SK-N-SH (cell line): ENCODE data around the gene SPIRE1. TPM values are rescaled to one million over a fixed set of nuclear protein-coding genes. Genes with fewer than 3 reads are reported as not detected.

ENCODE experiments used
- CTCF ChIA-PET: fragments of 300-600, 350-600 bp; formaldehyde crosslinking; extraction: SDS; loops from one replicate; lab custom pipeline; 2021; lab: Yijun Ruan, JAX
- POLR2A ChIA-PET: fragments of 350-600 bp; sonication (Branson Sonifier 250); formaldehyde crosslinking; extraction: SDS; loops from one replicate; lab custom pipeline; 2020; ENCODE audit warnings: antibody characterized with exemption, inconsistent platforms; lab: Yijun Ruan, JAX
- DNase-seq: peaks from one replicate; pipeline ENCODE4 v3.0.0; 2012
- H2AFZ ChIP-seq: fragments of 200-600 bp; sonication (generic); 2 replicates; pipeline ENCODE4 v1.8.1; 2016; ENCODE audit warnings: antibody characterized with exemption, mild to moderate bottlenecking, low read depth
- H3F3A ChIP-seq: fragments of 200-600 bp; sonication (generic); replicated peaks from 2 replicates; pipeline ENCODE3; 2016; ENCODE audit warnings: antibody characterized with exemption, mild to moderate bottlenecking; ENCODE audit not compliant: insufficient read depth
- H3K27ac ChIP-seq, 2 experiments: fragments of 200-500 bp in 1 of 2; fragments of 200-600 bp in 1 of 2; sonication (Bioruptor generic) in 1 of 2; sonication (generic), shearing (Covaris generic) in 1 of 2; 2 replicates each; pipeline versions ENCODE4 v1.5.1 to v1.6.1; 2014 to 2016; ENCODE audit warnings: low read depth in 2 of 2, inconsistent platforms in 1 of 2, low read length in 1 of 2, mild to moderate bottlenecking in 1 of 2, mixed read lengths in 1 of 2
- H3K27me3 ChIP-seq: fragments of 200-600 bp; sonication (generic), shearing (Covaris generic); 2 replicates; pipeline ENCODE4 v1.6.1; 2016; ENCODE audit warnings: mixed run types; ENCODE audit not compliant: insufficient read depth
- H3K36me3 ChIP-seq, 2 experiments: fragments of 200-500 bp in 1 of 2; fragments of 200-600 bp in 1 of 2; sonication (Bioruptor generic) in 1 of 2; sonication (generic) in 1 of 2; replicated peaks in 1 of 2; 2 replicates each; pipeline versions ENCODE3 to v1.5.1; 2014 to 2016; ENCODE audit warnings: low read length in 1 of 2, mild to moderate bottlenecking in 1 of 2; ENCODE audit not compliant: insufficient read depth in 2 of 2, control insufficient read depth in 1 of 2
- H3K4me1 ChIP-seq, 2 experiments: fragments of 200-500 bp in 1 of 2; fragments of 200-600 bp in 1 of 2; sonication (Bioruptor generic) in 1 of 2; sonication (generic), shearing (Covaris generic) in 1 of 2; 2 replicates each; pipeline versions ENCODE4 v1.5.1 to v1.6.1; 2014 to 2016; ENCODE audit warnings: low read depth in 1 of 2, low read length in 1 of 2, mixed run types in 1 of 2; ENCODE audit not compliant: insufficient read depth in 2 of 2, control insufficient read depth in 1 of 2
- H3K4me2 ChIP-seq: fragments of 200-600 bp; sonication (generic), shearing (Covaris generic); 2 replicates; pipeline ENCODE4 v1.6.1; 2017; ENCODE audit warnings: mixed run types
- H3K4me3 ChIP-seq, 2 experiments: fragments of 200-500 bp in 1 of 2; fragments of 200-600 bp in 1 of 2; sonication (Bioruptor generic) in 1 of 2; sonication (generic), shearing (Covaris generic) in 1 of 2; 2 replicates each; pipeline versions ENCODE4 v1.5.1 to v1.8.1; 2014 to 2016; ENCODE audit warnings: low read depth in 2 of 2, inconsistent platforms in 1 of 2, low read length in 1 of 2, mild to moderate bottlenecking in 1 of 2, mixed read lengths in 1 of 2, moderate library complexity in 1 of 2
- H3K79me2 ChIP-seq: fragments of 200-600 bp; sonication (generic); 2 replicates; pipeline ENCODE4 v1.8.1; 2017; ENCODE audit warnings: mild to moderate bottlenecking; ENCODE audit not compliant: insufficient read depth
- H3K9ac ChIP-seq: fragments of 200-600 bp; sonication (generic); 2 replicates; pipeline ENCODE4 v1.6.1; 2017; ENCODE audit warnings: mixed run types
- H3K9me2 ChIP-seq: fragments of 200-600 bp; sonication (generic); 2 replicates; pipeline ENCODE4 v1.6.1; 2017; ENCODE audit warnings: mixed run types
- H3K9me3 ChIP-seq: fragments of 200-600 bp; sonication (generic); 2 replicates; pipeline ENCODE4 v1.6.1; 2017; ENCODE audit warnings: mixed run types, mild to moderate bottlenecking, moderate library complexity
- H4K20me1 ChIP-seq: fragments of 200-600 bp; sonication (generic); 2 replicates; pipeline ENCODE4 v1.6.1; 2017; ENCODE audit warnings: mild to moderate bottlenecking, mixed run types; ENCODE audit not compliant: insufficient read depth
- ELF1 ChIP-seq: IDR thresholded peaks from 2 replicates; pipeline ENCODE4 v1.4.0; 2012
- EP300 ChIP-seq, 2 experiments: IDR thresholded peaks; 2 replicates each; pipeline versions ENCODE4 v1.4.0 to v1.6.1; 2012; ENCODE audit warnings: borderline replicate concordance in 1 of 2, low read depth in 1 of 2, low read length in 1 of 2
- FOSL2 ChIP-seq: IDR thresholded peaks from 2 replicates; pipeline ENCODE4 v1.4.0; 2012; ENCODE audit warnings: low read depth, mild to moderate bottlenecking, moderate library complexity, borderline replicate concordance
- FOXM1 ChIP-seq: IDR thresholded peaks from 2 replicates; pipeline ENCODE4 v1.4.0; 2012; ENCODE audit warnings: low read depth, mild to moderate bottlenecking
- GABPA ChIP-seq: IDR thresholded peaks from 2 replicates; pipeline ENCODE4 v1.4.0; 2012; ENCODE audit warnings: low read depth, mild to moderate bottlenecking
- GATA2 ChIP-seq: sonication (generic); formaldehyde crosslinking; IDR thresholded peaks from 2 replicates; pipeline ENCODE4 v1.5.0; 2020; ENCODE audit warnings: mild to moderate bottlenecking, missing genetic modification reagents
- JUND ChIP-seq: IDR thresholded peaks from 2 replicates; pipeline ENCODE4 v1.4.0; 2012
- RCOR1 ChIP-seq: fragments of 150-350 bp; IDR thresholded peaks from 2 replicates; pipeline ENCODE4 v1.6.1; 2017; ENCODE audit warnings: antibody characterized with exemption, low read length
- RXRA ChIP-seq: IDR thresholded peaks from 2 replicates; pipeline ENCODE4 v1.4.0; 2012; ENCODE audit warnings: low read depth, mild to moderate bottlenecking, borderline replicate concordance
- SIN3A ChIP-seq: IDR thresholded peaks from 2 replicates; pipeline ENCODE4 v1.6.1; 2012; ENCODE audit warnings: low read depth, mild to moderate bottlenecking, low read length, moderate library complexity, borderline replicate concordance
- SMC3 ChIP-seq: IDR thresholded peaks from 2 replicates; pipeline ENCODE4 v1.6.1; 2012; ENCODE audit warnings: low read depth, low read length, improper control_type of control experiment
- TAF1 ChIP-seq: IDR thresholded peaks from 2 replicates; pipeline ENCODE4 v1.6.1; 2012; ENCODE audit warnings: low read depth, mild to moderate bottlenecking, low read length, moderate library complexity, borderline replicate concordance
- TEAD4 ChIP-seq: IDR thresholded peaks from 2 replicates; pipeline ENCODE4 v1.4.0; 2012; ENCODE audit warnings: mild to moderate bottlenecking, borderline replicate concordance; ENCODE audit not compliant: insufficient read depth
- USF1 ChIP-seq: IDR thresholded peaks from 2 replicates; pipeline ENCODE4 v1.4.0; 2012; ENCODE audit warnings: low read depth, borderline replicate concordance
- ZBTB33 ChIP-seq: IDR thresholded peaks from 2 replicates; pipeline ENCODE4 v1.4.0; 2012; ENCODE audit warnings: low read depth, borderline replicate concordance
- WGBS: methylation state at CpG from one replicate; pipeline ENCODE4 v1.1.6; 2017; ENCODE audit warnings: low lambda C conversion rate; 5-methylcytosine and 5-hydroxymethylcytosine counted together
- polyA plus RNA-seq, 3 experiments: library from polyadenylated mRNA; depleted of rRNA; stranded (reverse); fragments of >200 nt; gene quantifications; 2 replicates each; pipeline ENCODE4 v1.2.3, GENCODE V29; 2012
- TF ChIP-seq, protein P1 (sequence below): fragments of 150-350 bp; IDR thresholded peaks from 2 replicates; pipeline ENCODE4 v1.6.1; 2017; ENCODE audit warnings: antibody characterized with exemption, low read length, low read depth, borderline replicate concordance
- TF ChIP-seq, protein P2 (sequence below): fragments of 200-600 bp; sonication (generic); IDR thresholded peaks from 2 replicates; pipeline ENCODE4 v1.6.1; 2017; ENCODE audit warnings: antibody characterized with exemption, mild to moderate bottlenecking, moderate library complexity

SPIRE1 gene
- polyA plus RNA-seq, 1 of the 3 experiments (the other 2 are of a cell fraction) = 6.7 TPM

GRCh38 chr18:12470382-12471075 is 187.4 kb downstream of the SPIRE1 start (continued):
- TF ChIP-seq, protein P1, sequence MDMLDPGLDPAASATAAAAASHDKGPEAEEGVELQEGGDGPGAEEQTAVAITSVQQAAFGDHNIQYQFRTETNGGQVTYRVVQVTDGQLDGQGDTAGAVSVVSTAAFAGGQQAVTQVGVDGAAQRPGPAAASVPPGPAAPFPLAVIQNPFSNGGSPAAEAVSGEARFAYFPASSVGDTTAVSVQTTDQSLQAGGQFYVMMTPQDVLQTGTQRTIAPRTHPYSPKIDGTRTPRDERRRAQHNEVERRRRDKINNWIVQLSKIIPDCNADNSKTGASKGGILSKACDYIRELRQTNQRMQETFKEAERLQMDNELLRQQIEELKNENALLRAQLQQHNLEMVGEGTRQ = no peak
- TF ChIP-seq RXRA (no peak), FOXM1 (no peak), TAF1 (no peak), JUND (no peak), ELF1 (no peak), SMC3 (no peak)
- TF ChIP-seq, protein P2, sequence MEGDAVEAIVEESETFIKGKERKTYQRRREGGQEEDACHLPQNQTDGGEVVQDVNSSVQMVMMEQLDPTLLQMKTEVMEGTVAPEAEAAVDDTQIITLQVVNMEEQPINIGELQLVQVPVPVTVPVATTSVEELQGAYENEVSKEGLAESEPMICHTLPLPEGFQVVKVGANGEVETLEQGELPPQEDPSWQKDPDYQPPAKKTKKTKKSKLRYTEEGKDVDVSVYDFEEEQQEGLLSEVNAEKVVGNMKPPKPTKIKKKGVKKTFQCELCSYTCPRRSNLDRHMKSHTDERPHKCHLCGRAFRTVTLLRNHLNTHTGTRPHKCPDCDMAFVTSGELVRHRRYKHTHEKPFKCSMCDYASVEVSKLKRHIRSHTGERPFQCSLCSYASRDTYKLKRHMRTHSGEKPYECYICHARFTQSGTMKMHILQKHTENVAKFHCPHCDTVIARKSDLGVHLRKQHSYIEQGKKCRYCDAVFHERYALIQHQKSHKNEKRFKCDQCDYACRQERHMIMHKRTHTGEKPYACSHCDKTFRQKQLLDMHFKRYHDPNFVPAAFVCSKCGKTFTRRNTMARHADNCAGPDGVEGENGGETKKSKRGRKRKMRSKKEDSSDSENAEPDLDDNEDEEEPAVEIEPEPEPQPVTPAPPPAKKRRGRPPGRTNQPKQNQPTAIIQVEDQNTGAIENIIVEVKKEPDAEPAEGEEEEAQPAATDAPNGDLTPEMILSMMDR = no peak

DNA sequence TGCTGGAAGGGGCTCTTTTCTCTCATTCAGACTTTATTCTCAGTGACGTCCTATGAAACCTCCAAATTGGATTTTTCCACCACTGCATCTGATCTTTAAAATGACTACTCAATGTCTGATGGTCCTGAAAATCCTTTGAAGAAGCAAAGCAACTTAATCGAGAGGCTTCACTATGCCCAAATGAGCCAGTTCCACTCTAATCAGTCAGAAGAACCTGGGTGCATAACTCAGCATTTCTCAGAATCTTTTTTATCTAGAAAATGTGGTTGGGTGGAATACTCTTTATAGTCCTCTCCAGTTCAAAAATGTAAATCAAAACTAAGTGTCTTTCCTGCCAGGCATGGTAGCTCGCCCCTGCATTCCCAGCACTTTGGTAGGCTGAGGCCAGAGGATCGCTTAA is 189.5 kb downstream of the SPIRE1 start:
- Histone ChIP-seq H4K20me1 (no peaks in the 10 kb centered on the region), H3K27me3 (no peaks in the 10 kb centered on the region), H3K4me1 (peaks cover 0 to 4% of the 10 kb centered on the region in 2 experiments; a peak in 1 of 4 replicates), H3K79me2 (no peaks in the 10 kb centered on the region), H3K4me3 (no peak overlapping the region), H3K9me2 (no peaks in the 10 kb centered on the region), H3K27ac (no peak overlapping the region), H3K9me3 (no peaks in the 10 kb centered on the region)
- no peak for DNase-seq
- TF ChIP-seq ELF1 (no peak), FOSL2 (no peak), RXRA (no peak), GATA2 (CRISPR knock-in tag) (no peak), ZBTB33 (no peak), EP300 (IDR thresholded peaks at IDR 0.05; ENCODE audit: borderline replicate concordance in 1 of 2, low read depth in 1 of 2, low read length in 1 of 2) (no peak), RCOR1 (no peak), SIN3A (no peak), USF1 (no peak), TEAD4 (no peak), JUND (no peak), GABPA (no peak)
- TF ChIP-seq, all 33 proteins: peak for 0
- ChIA-PET POLR2A (no interaction called here), CTCF (no interaction called here)
- Histone ChIP-seq H2AFZ (no peak overlapping the region), H3K36me3 (peaks cover 3 to 17% of the 10 kb centered on the region in 2 experiments), H3K9ac (no peak overlapping the region), H3K4me2 (no peak overlapping the region), H3F3A (no peaks in the 10 kb centered on the region)
- 97% methylated on average over 4 of the region's 4 CpGs for WGBS
